GM21390 (cell line): ENCODE data around the gene MROH2A.

ENCODE experiments used
- ATAC-seq: cut with Tn5 transposase; IDR thresholded peaks from one replicate; pipeline ENCODE4 v1.9.1; 2021; ENCODE audit not compliant: unreplicated experiment

Gene MROH2A

GRCh38 chr2:233817995-233818638, 40.0 kb downstream of the MROH2A start:
- no peak for ATAC-seq

- no peak for ATAC-seq
These were observed 40.8 kb downstream of the MROH2A start for GRCh38 chr2:233818639-233819621.

GRCh38 chr2:233819884-233820773, 42.0 kb downstream of the MROH2A start:
- ATAC-seq: no peak

- no peak for ATAC-seq
These were observed 42.6 kb downstream of the MROH2A start for GRCh38 chr2:233820774-233821105.

GRCh38 chr2:233821196-233821595, 43.1 kb downstream of the MROH2A start:
- ATAC-seq: no peak

GRCh38 chr2:233821709-233822100, 43.6 kb downstream of the MROH2A start:
- no peak for ATAC-seq

- ATAC-seq: no peak
These were observed 44.1 kb downstream of the MROH2A start for GRCh38 chr2:233822101-233822771.

GRCh38 chr2:233822781-233823730, 44.9 kb downstream of the MROH2A start:
- ATAC-seq: no peak

GRCh38 chr2:233823731-233824121, 45.6 kb downstream of the MROH2A start:
- no peak for ATAC-seq

- no peak for ATAC-seq
These were observed 46.2 kb downstream of the MROH2A start for GRCh38 chr2:233824373-233824772.

GRCh38 chr2:233828546-233829192, 50.5 kb downstream of the MROH2A start:
- no peak for ATAC-seq

- ATAC-seq: no peak
These were observed 51.3 kb downstream of the MROH2A start for GRCh38 chr2:233829193-233830110.

GRCh38 chr2:233830111-233830802, 52.1 kb downstream of the MROH2A start:
- ATAC-seq: no peak

- no peak for ATAC-seq
These were observed 53.0 kb downstream of the MROH2A start for GRCh38 chr2:233831011-233831721.

GRCh38 chr2:233831861-233832260, 53.7 kb downstream of the MROH2A start:
- ATAC-seq: no peak

- no peak for ATAC-seq
These were observed 54.3 kb downstream of the MROH2A start for GRCh38 chr2:233832414-233832813.

GRCh38 chr2:233832869-233833311, 54.8 kb downstream of the MROH2A start:
- no peak for ATAC-seq
